Measurements from ENCODE around the gene RPS19BP1. TPM values are rescaled to one million over a fixed set of nuclear protein-coding genes. Genes with fewer than 3 reads are reported as not detected.

Gene RPS19BP1
- total RNA-seq, 6 donors from 2014 or later = 71.2 to 168 (median 106) TPM

- DNase-seq = no peak
- H3K27me3 ChIP-seq = peaks cover 0 to 35% (median 19%) of the 10 kb centered on the region in 4 donors
- no peak overlapping the region for H3K4me3 ChIP-seq
- H3K4me1 ChIP-seq = peaks cover 8 to 17% (median 9%) of the 10 kb centered on the region in 4 donors
- no peak overlapping the region for H3K27ac ChIP-seq
- WGBS, 2 donors = 38 to 58% methylated on average over 5 to 6 of the region's 6 CpGs
- no peaks in the 10 kb centered on the region for H3K9me3 ChIP-seq
- no peak for ATAC-seq (ENCODE audit: low FRiP score in 2 of 2)
- TF ChIP-seq POLR2AphosphoS5 (IDR thresholded peaks at IDR 0.05) = no peak
- H3K36me3 ChIP-seq = no peaks in the 10 kb centered on the region
These were observed 27.6 kb upstream of the RPS19BP1 start for GRCh38 chr22:39560127-39560526.

DNA sequence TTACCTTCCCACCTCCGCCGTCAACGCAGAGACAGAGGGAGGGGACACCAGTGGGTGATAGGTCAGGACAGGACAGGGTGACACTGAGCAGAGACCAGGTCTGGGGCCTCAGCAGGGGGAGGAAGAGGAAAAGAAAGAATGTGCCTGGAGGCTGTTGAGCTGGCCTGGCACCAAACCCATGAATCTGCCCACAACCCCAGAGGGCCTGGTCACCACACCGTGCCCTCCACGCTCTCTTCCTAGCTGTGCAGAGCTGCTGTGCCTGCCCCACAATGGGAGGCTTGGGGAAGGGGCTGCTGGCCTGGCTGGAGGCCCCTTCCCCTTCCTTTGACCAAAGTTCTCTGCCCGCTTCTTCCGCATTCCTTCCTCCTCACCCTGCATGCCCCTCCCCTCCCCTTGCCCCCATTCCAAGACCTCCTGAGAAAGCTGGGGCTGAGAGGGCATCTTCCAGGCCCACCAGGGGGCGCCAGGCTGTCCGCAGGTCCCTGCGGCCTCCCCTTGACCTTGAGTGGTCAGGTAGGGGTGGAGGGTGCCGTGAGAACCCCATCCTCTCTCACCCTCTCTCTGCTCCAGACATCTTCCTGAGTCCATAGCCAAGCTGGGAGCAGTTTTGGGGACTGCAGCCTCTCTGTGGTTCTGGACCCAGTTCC lies 27.0 kb upstream of the RPS19BP1 start:
- Histone ChIP-seq H3K9me3 (no peaks in the 10 kb centered on the region), H3K27ac (no peak overlapping the region), H3K27me3 (peaks cover 0 to 35% (median 19%) of the 10 kb centered on the region in 4 donors), H3K36me3 (no peaks in the 10 kb centered on the region), H3K4me3 (no peak overlapping the region), H3K4me1 (peaks cover 8 to 17% (median 9%) of the 10 kb centered on the region in 4 donors)
- DNase-seq (no peak), ATAC-seq (ENCODE audit: low FRiP score in 2 of 2) (peak in 1 of 2 donors; percentile 38)
- TF ChIP-seq EP300 (IDR thresholded peaks at IDR 0.05) (no peak), POLR2AphosphoS5 (IDR thresholded peaks at IDR 0.05) (no peak)
- TF ChIP-seq, protein P1, sequence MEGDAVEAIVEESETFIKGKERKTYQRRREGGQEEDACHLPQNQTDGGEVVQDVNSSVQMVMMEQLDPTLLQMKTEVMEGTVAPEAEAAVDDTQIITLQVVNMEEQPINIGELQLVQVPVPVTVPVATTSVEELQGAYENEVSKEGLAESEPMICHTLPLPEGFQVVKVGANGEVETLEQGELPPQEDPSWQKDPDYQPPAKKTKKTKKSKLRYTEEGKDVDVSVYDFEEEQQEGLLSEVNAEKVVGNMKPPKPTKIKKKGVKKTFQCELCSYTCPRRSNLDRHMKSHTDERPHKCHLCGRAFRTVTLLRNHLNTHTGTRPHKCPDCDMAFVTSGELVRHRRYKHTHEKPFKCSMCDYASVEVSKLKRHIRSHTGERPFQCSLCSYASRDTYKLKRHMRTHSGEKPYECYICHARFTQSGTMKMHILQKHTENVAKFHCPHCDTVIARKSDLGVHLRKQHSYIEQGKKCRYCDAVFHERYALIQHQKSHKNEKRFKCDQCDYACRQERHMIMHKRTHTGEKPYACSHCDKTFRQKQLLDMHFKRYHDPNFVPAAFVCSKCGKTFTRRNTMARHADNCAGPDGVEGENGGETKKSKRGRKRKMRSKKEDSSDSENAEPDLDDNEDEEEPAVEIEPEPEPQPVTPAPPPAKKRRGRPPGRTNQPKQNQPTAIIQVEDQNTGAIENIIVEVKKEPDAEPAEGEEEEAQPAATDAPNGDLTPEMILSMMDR (IDR thresholded peaks at IDR 0.05) = peak in 3 of 6 experiments; percentile 16 to 23 (median 23)
- WGBS, 2 donors = 34 to 46% methylated on average over 11 of the region's 11 CpGs

GRCh38 chr22:39558950-39559349 lies 26.4 kb upstream of the RPS19BP1 start:
- H3K27me3 ChIP-seq = peaks cover 0 to 35% (median 19%) of the 10 kb centered on the region in 4 donors
- WGBS, 2 donors = 88 to 100% methylated on average over 6 to 10 of the region's 14 CpGs

GRCh38 chr22:39558254-39558727 lies 25.7 kb upstream of the RPS19BP1 start:
- Histone ChIP-seq H3K27me3 (peaks cover 0 to 35% (median 19%) of the 10 kb centered on the region in 4 donors), H3K9me3 (no peaks in the 10 kb centered on the region), H3K27ac (no peak overlapping the region), H3K4me1 (peaks cover 8 to 17% (median 9%) of the 10 kb centered on the region in 4 donors), H3K4me3 (peak overlapping the region in 1 of 4 donors; percentile 16), H3K36me3 (no peaks in the 10 kb centered on the region)
- 6 to 9% methylated on average over 6 to 24 of the region's 34 CpGs for WGBS, 2 donors
- no peak for ATAC-seq (ENCODE audit: low FRiP score in 2 of 2)
- no peak for TF ChIP-seq POLR2AphosphoS5 (IDR thresholded peaks at IDR 0.05)
- TF ChIP-seq, protein P1 (IDR thresholded peaks at IDR 0.05) = no peak
- no peak for TF ChIP-seq EP300 (IDR thresholded peaks at IDR 0.05)
- no peak for TF ChIP-seq POLR2A (IDR thresholded peaks at IDR 0.05)
- DNase-seq = peak in 1 of 2 donors; percentile 78

More at GRCh38 chr22:39558950-39559349, 26.4 kb upstream of the RPS19BP1 start:
- DNase-seq (no peak), ATAC-seq (ENCODE audit: low FRiP score in 2 of 2) (peak in 1 of 2 donors; percentile 2)
- Histone ChIP-seq H3K36me3 (no peaks in the 10 kb centered on the region), H3K4me3 (no peak overlapping the region), H3K4me1 (peaks cover 8 to 17% (median 9%) of the 10 kb centered on the region in 4 donors), H3K9me3 (no peaks in the 10 kb centered on the region), H3K27ac (no peak overlapping the region)
- no peak for TF ChIP-seq EP300 (IDR thresholded peaks at IDR 0.05)
- no peak for TF ChIP-seq POLR2A (IDR thresholded peaks at IDR 0.05)
- TF ChIP-seq POLR2AphosphoS5 (IDR thresholded peaks at IDR 0.05) = no peak
- TF ChIP-seq, protein P1 (IDR thresholded peaks at IDR 0.05) = no peak

GRCh38 chr22:39556970-39557841 lies 24.7 kb upstream of the RPS19BP1 start:
- DNase-seq = peak in 1 of 2 donors; percentile 82

More at GRCh38 chr22:39556970-39557841, 24.7 kb upstream of the RPS19BP1 start:
- no peak for TF ChIP-seq POLR2AphosphoS5 (IDR thresholded peaks at IDR 0.05)
- TF ChIP-seq, protein P1 (IDR thresholded peaks at IDR 0.05) = no peak
- 15 to 27% methylated on average over 7 to 35 of the region's 72 CpGs for WGBS, 2 donors
- Histone ChIP-seq H3K9me3 (no peaks in the 10 kb centered on the region), H3K4me1 (peaks cover 8 to 17% (median 9%) of the 10 kb centered on the region in 4 donors), H3K4me3 (peak overlapping the region in 3 of 4 donors; percentile 16 to 25 (median 18)), H3K27ac (no peak overlapping the region), H3K36me3 (no peaks in the 10 kb centered on the region), H3K27me3 (peaks cover 0 to 35% (median 19%) of the 10 kb centered on the region in 4 donors)
- ATAC-seq (ENCODE audit: low FRiP score in 2 of 2) = no peak
